Tibial artery (tissue), 4 donors: ENCODE data around the gene COL4A2.

Experiments
- DNase-seq, 2 donors: peaks; one replicate each; pipeline ENCODE4 v3.0.0-alpha.2; 2019
- H3K27ac ChIP-seq, 2 donors: fragments of 200-600 bp; sonication (generic) in 1 of 2; 1 replicate in 1 of 2; 2 replicates in 1 of 2; pipeline ENCODE4 v1.5.1; 2018 to 2019; ENCODE audit warnings: mild to moderate bottlenecking in 1 of 2
- H3K27me3 ChIP-seq, 2 donors: fragments of 200-600 bp; sonication (generic) in 1 of 2; one replicate each; pipeline versions ENCODE4 v1.5.1 to v1.6.0; 2016 to 2019
- H3K36me3 ChIP-seq, 3 donors: fragments of 200-600 bp; sonication (generic) in 2 of 3; one replicate each; pipeline ENCODE4 v1.5.1; 2016 to 2019; ENCODE audit warnings: mild to moderate bottlenecking in 2 of 3
- H3K4me1 ChIP-seq, 4 donors: fragments of 200-600 bp; sonication (generic) in 2 of 4; 1 replicate in 3 of 4; 2 replicates in 1 of 4; pipeline ENCODE4 v1.5.1; 2016 to 2019
- H3K4me3 ChIP-seq, 2 donors: fragments of 200-600 bp; sonication (generic) in 1 of 2; 1 replicate in 1 of 2; 2 replicates in 1 of 2; pipeline ENCODE4 v1.5.1; 2018 to 2019; ENCODE audit warnings: mild to moderate bottlenecking in 2 of 2
- H3K9me3 ChIP-seq, 3 donors: fragments of 200-600 bp; sonication (generic) in 1 of 3; one replicate each; pipeline ENCODE4 v1.5.1; 2016 to 2019
- CTCF ChIP-seq, 2 experiments: fragments of 200-600 bp in 1 of 2; fragments of 450-650 bp in 1 of 2; IDR thresholded peaks; one replicate each; pipeline ENCODE4 v1.5.1; 2017 to 2019; ENCODE audit warnings: antibody characterized with exemption in 2 of 2, mild to moderate bottlenecking in 1 of 2, moderate library complexity in 1 of 2
- intact Hi-C: fragments of 100-400 bp; cut with DNase I; formaldehyde crosslinking; loops from one replicate; pipeline ENCODE4 v1.15.0; 2023; ENCODE audit warnings: low total_unique reads

COL4A2 gene

DNA sequence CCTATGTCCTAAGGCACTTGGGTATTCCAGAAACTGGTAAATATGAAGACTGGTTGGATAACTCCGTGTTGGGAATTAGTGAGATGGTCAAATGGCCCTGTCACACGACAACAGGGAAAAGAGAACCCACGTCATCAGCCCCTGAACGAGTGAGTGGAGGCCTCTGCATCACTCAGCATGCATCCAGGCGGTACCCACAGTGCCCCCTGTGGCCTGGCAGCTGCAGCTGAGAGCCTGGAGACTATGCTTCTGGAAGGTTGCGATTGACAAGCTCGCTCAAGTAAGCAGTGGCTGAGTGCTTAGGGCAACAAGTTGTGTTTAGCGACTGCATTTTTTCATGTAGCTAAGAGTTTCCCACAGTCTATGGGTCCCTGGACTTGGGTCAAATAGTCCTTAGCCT lies 55.9 kb downstream of the COL4A2 start:
- H3K27ac ChIP-seq: peak overlapping the region; percentile 73 to 84

DNA sequence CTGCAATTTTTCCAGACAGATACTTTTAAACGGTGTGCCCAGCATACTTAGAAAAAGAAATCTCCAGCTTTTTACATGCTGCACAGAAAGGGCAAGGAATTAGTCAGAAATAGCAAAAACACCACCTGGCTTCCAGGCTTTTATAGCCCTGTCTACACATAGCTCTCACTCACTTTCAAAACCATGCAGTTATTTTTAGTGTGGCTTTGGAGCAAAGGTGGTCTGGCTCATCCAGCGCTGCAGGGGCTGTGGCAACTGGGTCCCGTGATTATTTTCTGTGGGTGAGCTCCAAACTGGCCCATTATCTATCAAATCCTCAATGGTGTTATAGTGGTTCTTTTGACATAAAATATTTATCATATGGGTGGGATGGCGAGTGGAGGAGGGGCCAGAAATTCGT lies 57.0 kb downstream of the COL4A2 start:
- Histone ChIP-seq H3K27me3 (no peaks in the 10 kb centered on the region), H3K36me3 (no peaks in the 10 kb centered on the region), H3K4me1 (peaks cover 0 to 97% (median 56%) of the 10 kb centered on the region in 4 donors), H3K4me3 (no peak overlapping the region), H3K27ac (peak overlapping the region; percentile 73 to 84), H3K9me3 (no peaks in the 10 kb centered on the region)
- intact Hi-C loops: no loop called here
- no peak for DNase-seq
- TF ChIP-seq CTCF (IDR thresholded peaks at IDR 0.05): no peak

More for the DNA sequence above, 55.9 kb downstream of the COL4A2 start:
- H3K9me3 ChIP-seq: no peaks in the 10 kb centered on the region
- H3K4me1 ChIP-seq: peaks cover 0 to 90% (median 55%) of the 10 kb centered on the region in 4 donors
- DNase-seq: peak; percentile 55 to 84
- no peak overlapping the region for H3K4me3 ChIP-seq
- intact Hi-C loops: no loop called here
- no peaks in the 10 kb centered on the region for H3K27me3 ChIP-seq
- TF ChIP-seq CTCF (IDR thresholded peaks at IDR 0.05): peak; percentile 51 to 54
- H3K36me3 ChIP-seq: peaks cover 5 to 9% (median 7%) of the 10 kb centered on the region in 3 donors

DNA sequence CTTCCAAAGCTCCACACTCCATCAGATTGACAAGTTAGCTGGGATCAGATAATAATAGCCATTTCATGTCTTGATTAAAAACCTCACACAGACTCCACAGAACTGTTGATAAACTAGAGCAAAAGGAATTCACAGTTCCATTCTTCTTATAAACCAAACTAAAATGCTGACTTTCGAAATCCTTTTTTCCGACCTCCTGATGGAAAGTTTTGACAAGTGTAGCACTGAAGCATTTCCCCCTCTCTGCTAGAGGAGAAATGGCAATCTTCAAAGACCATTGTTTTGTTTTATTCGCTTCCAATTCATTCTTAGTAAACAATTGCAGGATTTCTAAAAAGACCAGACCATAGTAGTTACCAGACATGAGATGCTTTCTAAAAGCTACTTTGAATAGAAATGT lies 58.8 kb downstream of the COL4A2 start:
- H3K36me3 ChIP-seq: no peaks in the 10 kb centered on the region
- H3K27me3 ChIP-seq: no peaks in the 10 kb centered on the region
- H3K4me1 ChIP-seq: peaks cover 0 to 90% (median 40%) of the 10 kb centered on the region in 4 donors
- TF ChIP-seq CTCF (IDR thresholded peaks at IDR 0.05): no peak
- no peaks in the 10 kb centered on the region for H3K9me3 ChIP-seq
- H3K4me3 ChIP-seq: no peak overlapping the region
- intact Hi-C loops: no loop called here
- peak overlapping the region; percentile 73 to 84 for H3K27ac ChIP-seq
- DNase-seq: no peak

GRCh38 chr13:110366733-110367132 lies 59.6 kb downstream of the COL4A2 start:
- no peak for DNase-seq
- TF ChIP-seq CTCF (IDR thresholded peaks at IDR 0.05): no peak
- no peaks in the 10 kb centered on the region for H3K27me3 ChIP-seq
- H3K4me3 ChIP-seq: no peak overlapping the region
- intact Hi-C loops: no loop called here
- no peaks in the 10 kb centered on the region for H3K9me3 ChIP-seq
- peaks cover 0 to 90% (median 37%) of the 10 kb centered on the region in 4 donors for H3K4me1 ChIP-seq
- peak overlapping the region; percentile 38 to 73 for H3K27ac ChIP-seq
- H3K36me3 ChIP-seq: no peaks in the 10 kb centered on the region

- Histone ChIP-seq H3K9me3 (no peaks in the 10 kb centered on the region), H3K27ac (peak overlapping the region; percentile 33 to 73), H3K27me3 (no peaks in the 10 kb centered on the region), H3K4me3 (no peak overlapping the region), H3K4me1 (peaks cover 0 to 90% (median 37%) of the 10 kb centered on the region in 4 donors), H3K36me3 (no peaks in the 10 kb centered on the region)
- no peak for DNase-seq
- TF ChIP-seq CTCF (IDR thresholded peaks at IDR 0.05): no peak
- intact Hi-C loops: no loop called here
Measured at GRCh38 chr13:110367620-110368019, 60.5 kb downstream of the COL4A2 start.

DNA sequence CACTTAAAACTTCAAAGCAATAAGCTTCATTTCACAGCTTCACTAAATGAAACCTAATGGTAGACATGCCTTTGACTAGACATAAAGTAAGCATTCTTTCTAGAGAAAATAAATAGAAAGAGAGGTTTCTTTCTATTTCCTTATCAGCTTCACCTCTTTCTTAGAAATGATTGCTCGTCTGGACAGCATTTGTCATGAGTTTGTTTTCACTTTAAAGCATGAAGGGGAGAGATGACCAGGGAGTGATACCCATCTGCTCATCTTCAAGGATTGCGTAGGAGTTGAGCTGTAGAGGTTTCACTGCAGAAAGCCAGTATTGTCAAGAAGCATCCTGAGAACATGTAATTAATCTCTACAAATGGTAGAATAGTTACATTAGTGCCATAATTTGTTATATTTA lies 61.3 kb downstream of the COL4A2 start:
- Histone ChIP-seq H3K27me3 (no peaks in the 10 kb centered on the region), H3K4me3 (no peak overlapping the region), H3K9me3 (no peaks in the 10 kb centered on the region), H3K36me3 (no peaks in the 10 kb centered on the region), H3K27ac (peak overlapping the region; percentile 33 to 73), H3K4me1 (peaks cover 0 to 90% (median 34%) of the 10 kb centered on the region in 4 donors)
- TF ChIP-seq CTCF (IDR thresholded peaks at IDR 0.05): no peak
- intact Hi-C loops: no loop called here
- DNase-seq: no peak
